Astrocyte (in vitro differentiated cells and primary cell): ENCODE results near the gene ITLN1. TPM values are rescaled to one million over a fixed set of nuclear protein-coding genes. Genes with fewer than 3 reads are reported as not detected.

Experiments used
- DNase-seq: peaks from one replicate; pipeline ENCODE4 v3.0.0-alpha.2; 2010; ENCODE audit warnings: low read depth
- FAIRE-seq: peaks from 2 replicates; lab custom pipeline; 2011; peaks lifted over from hg19 to GRCh38; lab: Jason Lieb, UNC
- H2AFZ ChIP-seq: 2 replicates; pipeline ENCODE4 v1.6.0; 2012; ENCODE audit warnings: low read depth, low read length, inconsistent platforms
- H3K27ac ChIP-seq: 2 replicates; pipeline ENCODE4 v1.5.1; 2011; ENCODE audit warnings: low read depth, low read length, inconsistent platforms
- H3K27me3 ChIP-seq: 2 replicates; pipeline ENCODE4 v1.6.0; 2011; ENCODE audit warnings: low read length, inconsistent platforms; ENCODE audit not compliant: insufficient read depth
- H3K36me3 ChIP-seq: 2 replicates; pipeline ENCODE4 v1.5.1; 2011; ENCODE audit warnings: low read length, inconsistent platforms; ENCODE audit not compliant: insufficient read depth
- H3K4me1 ChIP-seq: 2 replicates; pipeline ENCODE4 v1.5.1; 2011; ENCODE audit warnings: low read length, inconsistent platforms; ENCODE audit not compliant: insufficient read depth
- H3K4me2 ChIP-seq: 2 replicates; pipeline ENCODE4 v1.6.0; 2012; ENCODE audit warnings: low read length, inconsistent platforms
- H3K4me3 ChIP-seq: 2 replicates; pipeline ENCODE4 v1.5.1; 2011; ENCODE audit warnings: low read depth, mild to moderate bottlenecking, low read length, inconsistent platforms; ENCODE audit not compliant: insufficient read depth
- H3K79me2 ChIP-seq: 2 replicates; pipeline ENCODE4 v1.6.0; 2012; ENCODE audit warnings: mild to moderate bottlenecking, low read length, inconsistent platforms; ENCODE audit not compliant: insufficient read depth
- H3K9ac ChIP-seq: 2 replicates; pipeline ENCODE4 v1.6.0; 2012; ENCODE audit warnings: mild to moderate bottlenecking, low read length, inconsistent platforms
- H3K9me3 ChIP-seq: 2 replicates; pipeline ENCODE4 v1.5.1; 2012; ENCODE audit warnings: low read depth, mild to moderate bottlenecking, low read length, inconsistent platforms; ENCODE audit not compliant: insufficient read depth
- H4K20me1 ChIP-seq: 2 replicates; pipeline ENCODE4 v1.6.0; 2012; ENCODE audit warnings: low read length, inconsistent platforms; ENCODE audit not compliant: insufficient read depth
- H3K27ac Mint-ChIP-seq: one replicate; pipeline ENCODE4 v1.8.0; 2021; ENCODE audit warnings: mild to moderate bottlenecking, mixed read lengths; ENCODE audit not compliant: unreplicated experiment
- H3K27me3 Mint-ChIP-seq: one replicate; pipeline ENCODE4 v1.8.0; 2021; ENCODE audit warnings: low read depth, mixed read lengths; ENCODE audit not compliant: unreplicated experiment
- H3K36me3 Mint-ChIP-seq: one replicate; pipeline ENCODE4 v1.8.0; 2021; ENCODE audit warnings: low read depth, mixed read lengths; ENCODE audit not compliant: unreplicated experiment
- H3K4me1 Mint-ChIP-seq: one replicate; pipeline ENCODE4 v1.8.0; 2021; ENCODE audit warnings: low read depth, mixed read lengths; ENCODE audit not compliant: unreplicated experiment
- H3K4me3 Mint-ChIP-seq: one replicate; pipeline ENCODE4 v1.8.0; 2021; ENCODE audit warnings: mild to moderate bottlenecking, moderate library complexity, mixed read lengths; ENCODE audit not compliant: unreplicated experiment
- H3K9me3 Mint-ChIP-seq: one replicate; pipeline ENCODE4 v1.8.0; 2021; ENCODE audit warnings: mild to moderate bottlenecking, mixed read lengths; ENCODE audit not compliant: unreplicated experiment
- CTCF ChIP-seq: IDR thresholded peaks from 2 replicates; pipeline ENCODE4 v1.5.1; 2011; ENCODE audit warnings: low read depth, mild to moderate bottlenecking, inconsistent platforms, low read length, moderate library complexity; ENCODE audit not compliant: insufficient read depth
- EZH2 ChIP-seq: IDR thresholded peaks from 2 replicates; pipeline ENCODE4 v1.6.1; 2012; ENCODE audit warnings: mild to moderate bottlenecking, low read length, inconsistent platforms; ENCODE audit not compliant: insufficient read depth
- total RNA-seq: library from RNA; stranded (reverse); gene quantifications from 2 replicates; pipeline ENCODE4 v1.2.1, GENCODE V29; 2021

ITLN1 gene
- total RNA-seq, 1 donor from 2014 or later, result not detected

- H3K27ac Mint-ChIP-seq, result no peak overlapping the region
- H3K4me2 ChIP-seq, result no peak overlapping the region
Measured at GRCh38 chr1:160864173-160864572, 20.8 kb downstream of the ITLN1 start.

GRCh38 chr1:160863774-160864131 is 21.2 kb downstream of the ITLN1 start:
- TF ChIP-seq EZH2, result no peak
- no peak for TF ChIP-seq CTCF
- H3K9me3 ChIP-seq, result no peaks in the 10 kb centered on the region
- no peaks in the 10 kb centered on the region for H3K79me2 ChIP-seq
- H3K27ac ChIP-seq, result no peak overlapping the region
- Mint-ChIP-seq H3K4me1 (no peaks in the 10 kb centered on the region), H3K9me3 (no peaks in the 10 kb centered on the region), H3K36me3 (no peaks in the 10 kb centered on the region), H3K27me3 (peaks cover 12% of the 10 kb centered on the region), H3K4me3 (no peak overlapping the region), H3K27ac (no peak overlapping the region)
- no peaks in the 10 kb centered on the region for H4K20me1 ChIP-seq
- no peak for FAIRE-seq
- no peak overlapping the region for H2AFZ ChIP-seq
- H3K9ac ChIP-seq, result no peak overlapping the region
- H3K4me2 ChIP-seq, result no peak overlapping the region
- DNase-seq, result no peak
- H3K27me3 ChIP-seq, result no peaks in the 10 kb centered on the region
- H3K4me1 ChIP-seq, result no peaks in the 10 kb centered on the region
- no peak overlapping the region for H3K4me3 ChIP-seq
- H3K36me3 ChIP-seq, result no peaks in the 10 kb centered on the region

More at GRCh38 chr1:160864173-160864572, 20.8 kb downstream of the ITLN1 start:
- no peaks in the 10 kb centered on the region for H3K27me3 ChIP-seq
- H4K20me1 ChIP-seq, result no peaks in the 10 kb centered on the region
- H3K27ac ChIP-seq, result no peak overlapping the region
- no peaks in the 10 kb centered on the region for H3K9me3 ChIP-seq
- Mint-ChIP-seq H3K4me3 (no peak overlapping the region), H3K27me3 (peaks cover 12% of the 10 kb centered on the region), H3K36me3 (no peaks in the 10 kb centered on the region), H3K9me3 (no peaks in the 10 kb centered on the region), H3K4me1 (no peaks in the 10 kb centered on the region)
- no peak overlapping the region for H3K4me3 ChIP-seq
- no peak overlapping the region for H3K9ac ChIP-seq
- FAIRE-seq, result no peak
- no peaks in the 10 kb centered on the region for H3K4me1 ChIP-seq
- no peaks in the 10 kb centered on the region for H3K79me2 ChIP-seq
- DNase-seq, result no peak
- H2AFZ ChIP-seq, result no peak overlapping the region
- H3K36me3 ChIP-seq, result no peaks in the 10 kb centered on the region
- TF ChIP-seq CTCF (no peak), EZH2 (no peak)

- Mint-ChIP-seq H3K27me3 (peaks cover 12% of the 10 kb centered on the region), H3K4me1 (no peaks in the 10 kb centered on the region), H3K9me3 (no peaks in the 10 kb centered on the region), H3K27ac (no peak overlapping the region), H3K4me3 (no peak overlapping the region), H3K36me3 (no peaks in the 10 kb centered on the region)
- Histone ChIP-seq H3K9me3 (no peaks in the 10 kb centered on the region), H4K20me1 (no peaks in the 10 kb centered on the region), H3K27me3 (no peaks in the 10 kb centered on the region), H3K4me3 (no peak overlapping the region), H3K79me2 (no peaks in the 10 kb centered on the region), H3K4me2 (no peak overlapping the region), H3K4me1 (no peaks in the 10 kb centered on the region), H3K36me3 (no peaks in the 10 kb centered on the region), H3K9ac (no peak overlapping the region), H2AFZ (no peak overlapping the region), H3K27ac (no peak overlapping the region)
- no peak for FAIRE-seq
- TF ChIP-seq EZH2 (no peak), CTCF (no peak)
- no peak for DNase-seq
Measured at GRCh38 chr1:160863061-160863773, 21.8 kb downstream of the ITLN1 start.
